Medulla oblongata (tissue), 1 donor: ENCODE data around the gene TEAD1.
A peak's percentile ranks its signal among the peaks of the same experiment; 100 is the strongest.

Source experiments
- DNase-seq: peaks from one replicate; pipeline ENCODE4 v3.0.0-alpha.2; 2015; ENCODE audit errors: extremely low spot score

Gene TEAD1

DNA sequence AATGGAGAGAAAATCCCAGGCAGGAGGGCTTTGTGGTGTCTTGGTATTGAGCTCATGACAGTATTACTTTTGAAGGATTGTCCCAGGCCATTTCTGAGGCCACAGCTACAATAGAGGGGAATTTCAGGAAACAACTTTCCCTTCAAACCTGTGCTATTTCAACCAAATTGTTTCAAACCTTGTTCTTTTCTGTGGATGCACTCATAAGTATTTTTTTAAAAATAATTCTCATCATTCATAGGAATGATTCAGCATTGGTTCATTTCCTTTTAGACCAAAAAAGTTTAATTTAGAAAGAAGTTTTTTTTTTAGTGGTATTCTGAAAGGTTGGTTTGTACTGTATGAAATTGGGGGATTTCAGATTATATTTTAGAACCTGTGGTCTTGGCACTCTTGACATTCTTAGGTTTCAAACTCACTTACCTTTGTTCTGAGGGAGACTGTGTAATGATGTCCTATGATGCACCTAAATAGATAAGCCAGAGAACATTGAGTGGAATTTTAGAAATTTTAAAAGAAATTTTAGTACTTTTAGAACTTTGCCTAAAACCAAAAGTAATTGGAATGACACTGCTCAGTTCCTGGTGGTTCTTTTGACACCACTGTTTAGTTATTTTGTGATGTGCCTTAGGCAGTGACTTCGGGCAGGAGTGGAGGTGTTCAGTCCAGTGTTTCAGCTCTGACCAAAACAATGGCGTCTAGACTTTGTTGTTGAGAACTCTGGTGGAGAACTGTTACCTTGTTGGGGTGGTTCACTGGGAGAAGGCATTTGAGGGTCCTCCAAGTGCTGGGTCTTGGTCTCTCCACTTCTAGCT lies 12.2 kb downstream of the TEAD1 start:
- DNase-seq: no peak

DNA sequence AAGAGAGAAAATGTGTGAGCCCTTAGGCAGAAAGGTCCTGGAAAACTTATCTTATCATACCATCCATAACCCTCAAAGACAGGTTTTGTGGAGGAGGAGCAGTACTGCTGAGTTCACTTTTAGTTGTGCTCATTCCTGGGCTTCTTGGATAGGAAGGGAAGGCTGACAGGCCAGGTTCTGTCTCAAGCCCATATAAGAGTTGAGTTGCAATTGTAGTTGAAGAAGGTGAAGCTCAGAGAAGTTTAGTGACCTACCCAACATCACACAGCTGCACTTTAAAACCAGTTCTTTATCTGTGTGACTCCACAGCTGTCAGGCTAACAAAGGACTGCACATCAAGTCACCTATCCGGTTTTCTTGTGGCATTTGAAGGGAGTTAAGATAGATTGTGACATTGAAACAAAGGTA lies 13.0 kb downstream of the TEAD1 start:
- no peak for DNase-seq

DNA sequence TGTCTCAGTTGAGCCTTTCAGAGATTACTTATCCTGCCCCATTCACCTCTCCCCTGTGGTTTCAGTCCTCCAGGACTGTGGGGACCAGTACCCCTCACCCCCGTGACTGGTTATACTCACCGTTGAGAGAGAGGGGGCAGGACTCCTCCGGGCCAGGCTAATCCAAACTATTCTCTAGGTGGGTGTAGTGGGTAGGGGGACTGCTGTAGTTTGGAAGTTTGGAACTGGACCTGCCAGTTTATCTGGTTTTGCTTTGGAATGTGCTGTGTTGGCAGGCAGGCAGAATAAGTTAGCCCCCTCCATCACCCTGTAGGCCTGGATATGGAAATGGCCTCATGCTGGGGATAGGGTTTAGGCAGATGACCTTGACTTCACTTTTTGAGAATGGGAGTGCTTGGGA lies 13.5 kb downstream of the TEAD1 start:
- no peak for DNase-seq

DNA sequence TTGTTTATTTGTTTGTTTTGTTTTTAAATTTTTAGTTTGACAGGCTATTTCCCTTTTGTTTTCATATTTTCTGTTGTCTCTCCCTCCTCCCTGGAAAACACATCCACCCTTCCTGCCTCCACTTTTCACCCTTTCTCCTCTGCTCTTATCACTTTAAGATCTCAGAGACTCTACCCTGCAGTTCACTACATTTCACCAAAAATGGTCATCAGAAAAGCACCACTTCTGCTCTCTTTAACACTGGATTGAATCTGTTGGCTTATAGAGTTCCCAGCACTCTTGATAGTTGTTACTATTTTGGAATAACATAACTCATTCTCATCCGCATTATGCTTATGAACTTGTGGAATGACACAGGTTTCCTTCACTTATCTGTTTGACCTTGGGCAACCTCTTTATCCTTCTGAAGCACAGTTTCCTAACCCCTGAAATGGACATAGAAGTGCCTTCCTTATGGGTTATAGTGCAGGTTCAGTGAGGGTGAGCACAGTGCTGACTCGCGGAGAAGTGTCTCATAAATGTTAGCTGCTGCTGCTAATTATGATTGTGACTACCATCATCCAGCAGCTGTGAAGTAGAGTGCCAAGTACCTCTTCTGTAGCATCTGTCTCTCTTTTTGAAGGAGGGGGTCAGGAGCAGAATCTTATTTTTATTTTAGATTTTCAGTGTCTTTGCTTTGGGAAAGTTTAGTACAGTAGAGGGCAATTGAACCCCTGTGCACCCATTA lies 15.0 kb downstream of the TEAD1 start:
- DNase-seq: no peak

DNA sequence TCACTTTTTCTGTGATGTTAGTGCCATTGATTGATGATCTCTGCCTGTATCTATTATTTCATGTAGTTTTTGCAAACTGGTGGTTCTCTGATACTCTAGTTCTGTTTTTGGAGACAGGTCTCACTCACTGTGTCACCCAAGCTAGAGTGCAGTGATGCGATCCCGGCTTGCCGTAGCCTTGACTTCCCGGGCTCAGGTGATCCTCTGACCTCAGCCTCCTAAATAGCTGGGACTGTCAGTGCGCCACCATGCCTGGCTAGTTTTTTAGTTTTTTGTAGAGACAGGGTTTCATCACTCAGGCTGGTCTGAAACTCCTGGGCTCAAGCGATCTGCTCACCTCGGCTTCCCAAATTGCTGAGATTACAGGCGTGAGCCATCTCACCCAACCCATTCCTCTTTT lies 16.4 kb downstream of the TEAD1 start:
- DNase-seq: no peak

DNA sequence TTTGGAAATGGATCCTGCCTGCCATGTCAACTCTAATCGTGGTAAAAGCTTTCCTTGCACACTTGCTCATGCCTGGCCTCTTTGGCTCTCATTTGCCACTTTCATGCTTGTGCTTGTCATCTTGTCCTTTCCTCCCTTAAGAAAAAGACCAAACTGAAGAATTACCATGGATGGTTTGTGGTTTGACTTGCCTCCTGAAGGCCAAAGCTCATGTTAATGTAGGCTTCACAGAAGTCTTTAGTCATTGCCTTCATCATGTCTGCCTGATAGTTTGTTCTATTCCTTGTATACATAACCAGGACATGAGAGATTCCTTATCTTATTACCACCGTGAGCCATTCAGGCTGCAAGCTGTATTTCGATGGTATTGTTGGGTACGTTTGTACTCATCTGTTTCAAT lies 17.3 kb downstream of the TEAD1 start:
- DNase-seq: no peak

DNA sequence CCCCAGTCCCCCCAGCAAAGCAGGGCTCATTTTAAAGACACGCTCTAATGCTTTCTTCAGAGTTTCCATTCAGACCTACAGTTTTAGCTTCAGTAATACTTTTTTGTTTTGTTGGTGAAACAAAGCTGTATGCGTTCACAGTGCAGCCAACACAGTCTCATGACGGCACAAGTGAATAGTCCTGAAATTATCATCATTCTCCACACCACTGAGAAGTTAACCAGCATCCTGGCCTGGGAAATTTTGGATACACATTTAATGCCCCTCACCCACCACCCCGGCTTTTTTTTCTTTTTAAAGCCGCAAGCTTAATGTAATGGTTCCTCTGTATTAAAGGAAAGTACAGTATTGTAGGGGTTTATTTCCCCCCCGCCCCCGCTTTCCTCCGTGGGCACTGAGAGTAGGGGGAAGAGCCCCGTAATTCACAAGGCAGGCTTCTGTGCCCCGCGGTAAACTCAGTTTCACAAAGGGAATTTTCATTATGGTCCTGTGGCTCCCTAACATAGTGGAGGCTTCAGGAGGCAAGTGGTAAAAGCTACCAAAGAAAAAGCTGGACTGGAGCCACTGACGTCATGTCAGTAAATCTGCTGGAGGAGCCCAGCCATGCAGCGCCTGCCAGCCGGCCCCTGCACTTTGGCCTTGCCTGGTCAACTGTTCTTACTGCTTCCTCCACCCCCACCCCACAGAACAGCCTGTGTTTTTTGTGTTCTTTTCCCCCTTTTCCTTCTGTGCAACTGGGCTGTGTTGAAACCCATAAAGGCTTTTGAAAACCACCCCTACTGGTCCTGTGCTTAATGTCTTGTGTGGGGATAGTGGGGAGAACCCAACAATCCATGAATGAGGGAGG lies 18.2 kb downstream of the TEAD1 start:
- peak; percentile 92 for DNase-seq

DNA sequence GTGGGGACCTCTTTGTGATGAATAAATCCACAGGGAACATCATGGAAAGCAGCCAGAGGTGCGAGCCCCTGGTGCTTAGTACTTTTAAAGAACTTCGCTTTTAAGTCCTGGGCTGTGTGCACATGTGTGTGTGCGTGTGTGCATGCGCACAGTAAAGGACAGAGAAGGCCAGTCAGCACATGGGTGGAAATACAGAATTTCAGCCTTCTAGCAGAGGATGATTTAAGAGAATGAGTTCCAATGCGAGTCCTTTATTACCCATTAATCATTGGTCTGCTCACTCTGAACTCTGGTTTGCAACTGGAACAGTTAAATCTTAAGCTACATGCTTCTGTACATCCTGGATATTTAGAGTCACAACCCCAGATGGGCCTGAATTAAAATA lies 18.9 kb downstream of the TEAD1 start:
- peak; percentile 7 for DNase-seq

DNA sequence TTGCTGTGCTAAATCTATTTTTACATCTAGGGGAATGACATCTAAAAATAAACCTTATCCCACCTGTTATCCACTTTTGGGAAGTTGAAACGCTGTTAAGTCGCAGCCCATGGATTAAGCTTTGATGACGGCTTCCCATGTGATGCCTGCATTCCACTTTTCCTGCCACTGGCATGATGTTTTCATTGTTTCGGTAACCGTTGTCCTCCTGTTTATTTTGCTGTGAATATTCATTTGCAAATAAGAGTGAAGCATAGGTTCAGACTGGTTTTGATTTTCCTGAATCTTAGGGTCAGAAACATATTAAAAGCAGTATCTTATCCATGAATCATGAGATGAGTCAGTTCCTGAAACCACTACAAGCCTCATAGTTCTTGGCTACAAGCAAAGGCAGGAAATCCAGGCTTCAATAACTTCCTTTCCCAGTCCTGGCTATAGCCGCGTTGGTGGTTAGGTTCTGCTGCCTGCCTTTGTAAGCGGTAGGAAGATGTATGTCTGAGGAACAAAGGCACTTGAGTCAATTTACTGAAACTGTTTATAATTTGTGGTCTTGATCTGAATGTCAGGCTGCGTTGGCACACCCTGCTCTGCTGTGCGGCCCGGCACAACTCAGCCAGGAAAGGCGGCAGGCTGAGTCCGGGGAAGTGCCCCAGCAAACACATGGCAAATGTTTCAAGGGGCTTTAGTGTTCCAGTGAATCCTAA lies 19.4 kb downstream of the TEAD1 start:
- DNase-seq: peak; percentile 71

DNA sequence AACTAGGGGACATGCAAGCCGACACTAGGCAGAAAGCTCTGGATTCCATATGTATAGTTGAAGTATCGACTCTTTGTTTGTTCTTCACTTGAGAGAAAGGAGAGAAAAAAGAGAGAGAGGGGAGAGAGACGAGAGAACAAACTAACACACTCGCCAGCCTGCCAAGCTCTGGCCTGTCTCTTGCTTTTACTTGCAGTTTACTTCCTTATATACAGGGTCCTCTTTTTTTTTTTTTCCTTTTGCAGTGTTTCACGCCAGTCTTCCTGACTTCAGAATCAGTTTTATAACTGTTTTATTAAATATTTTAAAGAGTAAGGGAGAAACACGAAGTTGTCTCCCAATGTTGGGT lies 19.9 kb downstream of the TEAD1 start:
- DNase-seq: no peak

DNA sequence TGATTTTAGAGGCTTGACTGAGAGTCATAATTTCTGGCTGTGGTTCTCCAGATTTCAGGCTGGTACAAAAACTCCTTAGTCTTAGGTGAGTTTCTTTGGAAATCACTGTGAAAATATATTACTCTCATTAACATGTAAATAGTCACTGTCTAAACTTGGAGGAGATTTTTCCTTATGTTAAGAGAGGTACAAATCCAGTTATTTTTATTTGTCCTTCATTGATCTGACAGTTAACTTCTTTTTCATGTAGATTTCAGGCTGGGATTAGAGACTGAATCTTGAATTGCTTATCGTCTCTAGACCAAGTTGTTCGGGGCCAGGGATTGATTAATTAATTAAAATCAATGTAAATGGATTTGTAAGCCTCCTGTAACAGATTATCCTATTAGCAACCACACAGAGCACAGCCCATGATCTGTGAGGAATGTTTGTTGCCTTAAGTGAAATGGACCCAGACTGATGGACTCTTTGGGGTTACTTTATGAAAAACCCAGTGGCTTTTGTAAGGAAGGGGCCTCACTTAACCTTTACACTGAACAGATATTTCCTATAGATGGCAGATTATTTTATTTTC lies 21.1 kb downstream of the TEAD1 start:
- DNase-seq: no peak

DNA sequence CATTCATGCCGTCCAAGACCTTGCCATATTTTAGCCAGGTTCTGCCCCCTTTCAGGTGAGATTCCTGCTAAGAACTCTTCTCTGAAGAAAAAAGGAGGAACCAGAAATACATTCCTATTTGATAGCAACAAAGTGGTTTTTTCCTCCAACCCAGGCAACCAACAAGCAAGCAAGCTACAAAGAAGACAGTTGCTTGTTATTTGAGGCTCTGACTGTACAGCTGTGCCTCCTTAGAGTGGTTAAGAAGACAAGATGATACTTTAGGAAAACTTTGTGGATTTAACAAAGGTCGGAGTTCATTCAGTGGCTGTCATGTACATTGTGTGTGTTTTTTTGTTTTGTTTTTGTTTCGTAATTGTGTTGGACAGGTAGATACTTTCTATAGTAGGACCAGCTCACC lies 21.7 kb downstream of the TEAD1 start:
- no peak for DNase-seq

DNA sequence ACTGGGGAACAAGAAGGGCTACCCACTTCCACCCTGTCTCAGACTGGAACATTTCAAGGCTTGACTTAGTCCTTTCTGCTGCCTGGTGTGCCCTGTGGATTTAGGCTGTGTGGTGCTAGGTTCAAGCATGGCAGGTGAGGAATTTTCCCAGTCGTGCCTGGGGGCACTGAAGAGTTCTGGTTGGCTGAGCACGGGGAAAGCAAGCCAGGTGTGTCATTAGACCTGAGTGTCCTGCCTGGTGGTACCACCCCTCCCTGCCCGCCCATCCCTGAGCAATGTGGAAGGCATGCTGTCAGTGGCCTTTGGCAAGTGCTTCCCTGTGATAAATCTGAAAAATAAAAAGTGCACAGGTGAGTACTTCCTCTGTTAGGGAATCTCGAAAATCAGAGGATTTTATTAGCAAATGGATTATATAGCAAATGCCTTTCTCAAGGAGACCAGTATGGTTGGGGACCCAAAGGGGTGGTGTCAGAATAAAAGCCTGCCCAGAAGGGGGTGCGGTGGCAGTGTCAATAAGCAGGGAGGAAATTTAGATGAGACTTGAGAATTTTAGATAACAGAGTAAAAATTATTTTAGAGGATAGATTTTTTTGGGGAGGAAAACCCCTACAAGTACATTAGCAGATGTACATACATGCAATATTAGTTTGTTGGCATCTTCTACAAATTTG lies 22.8 kb downstream of the TEAD1 start:
- DNase-seq: no peak

DNA sequence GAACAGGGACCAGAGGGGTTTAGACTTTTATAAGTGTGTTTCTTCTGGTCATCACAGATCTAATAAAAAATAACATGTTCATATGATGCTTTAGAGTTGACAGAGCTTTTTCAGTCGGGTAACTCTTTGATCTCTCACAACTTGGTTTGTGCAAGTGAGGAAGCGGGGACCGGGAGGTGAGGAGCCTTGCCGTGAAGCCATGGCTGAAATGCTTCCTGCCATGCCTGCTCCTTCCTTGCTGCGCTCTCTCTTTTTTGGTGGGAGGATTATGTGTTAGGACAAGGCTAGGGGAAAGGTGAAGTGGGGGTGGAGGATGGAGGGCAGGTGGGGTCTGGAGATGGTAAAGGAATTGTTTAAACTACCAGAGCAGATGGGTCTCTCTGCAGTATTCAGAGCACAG lies 23.8 kb downstream of the TEAD1 start:
- DNase-seq: no peak

DNA sequence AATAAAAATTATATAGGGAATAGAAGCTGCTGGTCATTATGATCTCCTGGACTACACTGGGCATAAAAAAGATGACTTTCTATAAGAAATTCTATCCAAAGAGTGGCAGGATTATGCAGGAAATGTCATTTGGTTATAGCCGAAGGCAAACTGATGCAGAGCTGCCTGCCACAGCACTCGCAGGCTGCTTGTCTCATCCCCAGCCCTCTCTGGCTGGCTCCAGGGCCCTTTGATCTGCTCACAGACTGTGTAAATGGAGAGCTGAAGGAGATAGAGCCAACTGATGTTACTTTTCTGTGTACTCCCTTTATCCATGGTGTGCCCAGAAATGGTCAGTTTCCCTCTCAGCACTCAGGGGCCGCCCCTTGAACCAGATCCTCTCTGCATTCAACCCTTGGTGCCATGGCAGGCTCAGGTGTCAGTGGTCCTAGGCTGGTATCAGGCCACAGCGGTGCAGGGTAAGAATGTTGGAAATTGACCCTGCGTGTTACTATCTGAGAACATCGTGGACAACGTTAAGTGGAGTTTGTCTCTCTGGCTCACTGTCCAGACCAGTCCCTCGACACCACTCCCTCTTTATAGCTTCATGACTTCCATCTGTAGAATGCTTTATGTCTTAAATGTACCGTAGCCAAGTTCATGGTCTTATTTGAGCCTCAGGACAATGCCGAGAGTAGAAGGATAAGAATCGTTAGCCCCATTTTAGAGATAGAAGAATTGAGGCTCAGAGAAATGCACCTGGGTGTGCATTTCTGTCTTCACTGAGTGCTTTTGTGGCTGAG lies 27.8 kb downstream of the TEAD1 start:
- DNase-seq: no peak

DNA sequence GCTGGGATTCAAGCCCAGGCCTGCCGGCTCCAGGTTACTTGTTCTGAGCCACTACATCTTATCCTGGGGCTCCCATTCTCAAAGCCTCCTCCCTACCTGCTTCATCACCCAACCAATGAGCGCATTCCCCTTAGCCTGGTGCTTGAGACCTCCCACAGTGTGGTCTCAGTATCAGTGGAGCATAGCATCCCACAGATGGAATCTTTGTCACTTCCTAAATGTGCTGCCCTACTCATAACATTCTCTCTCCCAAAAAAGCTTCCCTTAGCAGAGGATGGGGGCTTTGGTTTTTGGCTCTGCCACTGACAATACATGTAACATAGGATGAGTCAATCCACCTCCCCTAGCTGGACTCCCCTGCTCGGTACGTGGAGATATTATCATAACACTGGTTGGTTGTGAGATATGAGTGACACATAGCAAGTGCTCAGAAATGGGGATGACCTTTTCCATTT lies 28.8 kb downstream of the TEAD1 start:
- no peak for DNase-seq

DNA sequence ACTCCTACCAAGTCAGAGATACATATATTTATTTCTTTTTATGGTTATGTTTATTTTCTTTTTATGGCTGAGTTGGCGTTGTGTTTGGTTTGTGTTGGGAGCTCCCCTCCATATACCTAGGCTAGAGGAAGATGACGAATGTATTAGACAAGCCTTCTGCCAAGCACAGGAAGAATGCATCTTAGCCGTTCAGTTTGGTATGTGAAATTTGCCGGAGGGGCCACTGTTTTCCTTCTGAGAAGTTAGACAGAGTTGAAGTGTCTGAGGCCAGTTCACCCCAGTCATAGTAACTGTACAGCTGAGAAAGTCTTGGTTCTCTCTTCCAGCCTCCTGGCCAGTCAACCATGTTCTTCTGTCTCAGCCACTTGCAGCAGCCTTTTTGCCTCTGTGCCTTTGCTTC lies 29.8 kb downstream of the TEAD1 start:
- no peak for DNase-seq

DNA sequence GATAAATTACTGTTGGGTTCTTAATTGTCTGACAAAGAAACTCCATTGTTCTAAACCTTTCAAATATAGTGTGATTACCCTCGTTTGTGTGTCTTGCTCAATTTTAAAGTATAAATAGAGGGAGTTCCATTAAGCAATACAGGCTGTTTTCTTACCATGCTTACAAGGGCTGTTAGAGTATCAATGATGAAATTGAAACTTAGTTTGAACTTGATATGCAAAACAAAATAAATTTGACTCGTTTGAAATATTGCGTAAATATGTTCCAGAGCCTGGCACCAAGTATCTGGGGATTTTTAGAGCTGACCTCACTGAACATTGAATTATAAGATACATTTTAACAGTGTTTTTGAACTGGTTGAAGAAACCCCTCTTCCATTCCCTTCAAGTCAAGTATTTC lies 31.7 kb downstream of the TEAD1 start:
- no peak for DNase-seq

DNA sequence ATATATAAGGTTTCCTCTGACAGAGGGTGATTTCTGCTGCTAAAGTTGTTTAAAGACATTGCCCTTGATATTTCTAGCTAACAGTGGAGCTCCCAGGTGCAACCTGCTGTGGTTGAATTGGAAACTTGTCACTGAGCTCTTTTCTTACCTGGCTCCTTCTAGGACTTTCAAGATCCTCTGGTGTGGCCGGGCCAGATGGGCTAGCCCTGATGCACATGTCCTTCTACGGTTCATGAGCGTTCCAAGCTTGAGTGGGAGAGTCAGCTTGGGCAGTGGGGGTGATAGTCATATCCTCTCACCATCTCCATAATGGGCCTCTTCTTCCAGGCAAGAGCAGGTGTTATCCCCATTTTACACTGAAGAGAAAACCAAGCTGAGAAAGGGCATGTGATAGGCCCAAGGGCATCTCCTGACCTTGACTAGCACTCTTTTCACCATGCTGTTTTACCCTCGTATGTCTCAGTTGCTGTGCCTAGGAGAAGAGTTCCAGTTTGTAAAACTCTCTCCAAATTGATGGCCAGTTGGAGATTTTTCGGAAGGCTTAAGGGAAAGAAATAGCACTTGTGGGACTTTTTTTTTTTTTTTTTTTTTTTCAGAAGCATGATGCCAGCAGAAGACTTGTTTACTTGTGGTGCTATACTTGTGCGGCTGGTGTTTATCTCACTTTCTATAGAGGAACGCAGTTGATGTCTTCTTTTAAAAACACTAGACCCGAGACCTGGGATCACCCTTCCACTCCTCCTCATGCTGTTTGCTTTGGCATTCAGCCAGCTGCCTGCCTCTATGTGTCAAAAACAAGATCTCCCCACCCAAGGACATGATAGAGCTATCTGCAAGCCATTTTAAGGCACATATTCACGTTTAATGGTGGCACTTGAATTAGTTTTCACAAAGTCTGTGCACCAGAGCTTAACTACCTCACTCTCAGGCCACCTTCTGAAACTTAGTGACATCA lies 32.6 kb downstream of the TEAD1 start:
- DNase-seq: no peak
